Measurements from ENCODE around the gene PDZD4. TPM values are rescaled to one million over a fixed set of nuclear protein-coding genes. Genes with fewer than 3 reads are reported as not detected.

PDZD4 gene
- total and polyA plus RNA-seq, 2 of the 4 experiments (the other 2 are of a cell fraction), result under 0.01 to 0.38 TPM

GRCh38 chrX:153845195-153845594, 14.9 kb upstream of the PDZD4 start:
- Histone ChIP-seq H3K14ac (replicated peaks; ENCODE audit: low read depth, low read length) (no peak overlapping the region), H2BK15ac (ENCODE audit: low read depth, low read length) (no peak overlapping the region), H3K4me2 (ENCODE audit: low read depth, low read length) (no peak overlapping the region), H2AK5ac (ENCODE audit: low read depth, low read length) (no peak overlapping the region), H2AFZ (replicated peaks; ENCODE audit: low read length, poor library complexity) (no peak overlapping the region), H3K4me3 (ENCODE audit: insufficient read depth, low read depth, low read length) (no peak overlapping the region), H4K5ac (ENCODE audit: low read depth, low read length) (no peak overlapping the region), H4K8ac (ENCODE audit: low read depth in 2 of 2, low read length in 2 of 2) (no peak overlapping the region), H2AK9ac (replicated peaks; ENCODE audit: low read depth, low read length, poor library complexity) (no peak overlapping the region), H4K91ac (ENCODE audit: insufficient read depth, low read depth, low read length) (no peak overlapping the region), H3K36me3 (ENCODE audit: control insufficient read depth, insufficient read depth, low read length) (no peaks in the 10 kb centered on the region), H3K4me1 (ENCODE audit: control insufficient read depth, insufficient read depth, low read length) (no peaks in the 10 kb centered on the region), H3K27ac (ENCODE audit: insufficient read depth, low read length) (no peak overlapping the region), H2BK5ac (ENCODE audit: low read depth, low read length, poor library complexity, severe bottlenecking) (no peak overlapping the region), H2BK20ac (ENCODE audit: low read depth, low read length) (no peak overlapping the region), H4K20me1 (ENCODE audit: insufficient read depth, low read length) (no peaks in the 10 kb centered on the region), H3K18ac (ENCODE audit: low read depth, low read length) (no peak overlapping the region), H3K9ac (ENCODE audit: low read depth, low read length) (no peak overlapping the region), H3K4ac (ENCODE audit: low read depth, low read length) (no peak overlapping the region), H3K79me1 (ENCODE audit: low read depth in 1 of 2, low read length in 2 of 2) (no peaks in the 10 kb centered on the region), H3K56ac (ENCODE audit: extremely low read depth, insufficient read depth, low read length) (no peak overlapping the region), H3K23ac (ENCODE audit: low read depth, low read length) (no peak overlapping the region), H2BK120ac (ENCODE audit: low read depth, low read length) (no peak overlapping the region), H3K9me1 (ENCODE audit: insufficient read depth, low read length) (no peaks in the 10 kb centered on the region), H3K27me3 (ENCODE audit: control insufficient read depth, insufficient read depth, low read length) (peaks cover 22% of the 10 kb centered on the region), H3K9me3 (ENCODE audit: control insufficient read depth, insufficient read depth, low read length) (peaks cover 4% of the 10 kb centered on the region)
- in situ Hi-C loops (cut with MboI; ENCODE audit: low sequenced_read_pairs), result no loop called here
- TF ChIP-seq SMC3 (IDR thresholded peaks at IDR 0.05; ENCODE audit: low read depth, low read length), result no peak
- TF ChIP-seq FOS (IDR thresholded peaks at IDR 0.05; ENCODE audit: low read depth, low read length), result no peak
- TF ChIP-seq CHD1 (IDR thresholded peaks at IDR 0.05; ENCODE audit: low read depth, low read length), result no peak
- no peak for TF ChIP-seq MAZ (IDR thresholded peaks at IDR 0.05; ENCODE audit: borderline replicate concordance, low read depth, low read length)
- TF ChIP-seq CEBPB (IDR thresholded peaks at IDR 0.05; ENCODE audit: low read depth, low read length), result no peak
- TF ChIP-seq BHLHE40 (IDR thresholded peaks at IDR 0.05; ENCODE audit: low read depth, low read length), result no peak
- TF ChIP-seq ELK1 (IDR thresholded peaks at IDR 0.05; ENCODE audit: borderline replicate concordance, low read depth, low read length), result no peak
- no peak for TF ChIP-seq RFX5 (IDR thresholded peaks at IDR 0.05; ENCODE audit: low read depth, low read length)
- TF ChIP-seq MAFK (IDR thresholded peaks at IDR 0.05; ENCODE audit: low read depth, low read length), result no peak
- TF ChIP-seq RAD21 (IDR thresholded peaks at IDR 0.05; ENCODE audit: low read length), result no peak
- TF ChIP-seq CTCF (conservative IDR thresholded peaks at IDR 0.05; ENCODE audit: low read depth, low read length), result no peak
- no peak for TF ChIP-seq RCOR1 (IDR thresholded peaks at IDR 0.05; ENCODE audit: insufficient replicate concordance, low read length)
- no peak for TF ChIP-seq NFE2L2 (IDR thresholded peaks at IDR 0.05; ENCODE audit: low read depth, low read length)
- no peak for TF ChIP-seq MXI1 (IDR thresholded peaks at IDR 0.05; ENCODE audit: borderline replicate concordance, low read depth, low read length)
- no peak for TF ChIP-seq USF2 (IDR thresholded peaks at IDR 0.05; ENCODE audit: low read depth, low read length)
- no peak for TF ChIP-seq POLR2A (IDR thresholded peaks at IDR 0.05; ENCODE audit: low read depth, low read length)
- no peak for DNase-seq
- dilution Hi-C loops (cut with HindIII; ENCODE audit: low sequenced_read_pairs, unreplicated experiment), result no loop called here
- ATAC-seq (ENCODE audit: low read depth), result no peak
- no TSS peak for BruUV-seq (replicated peaks)
- WGBS, 2 experiments (ENCODE audit: extremely low coverage in 2 of 2, insufficient read length in 1 of 2), result 40% methylated on average over 1 of the region's 6 CpGs; no CpG with 5 or more reads in 1 of the 2 experiments
- intact Hi-C loops (cut with micrococcal nuclease), result no loop called here
- ChIA-PET POLR2A (ENCODE audit: unreplicated experiment) (no interaction called here), CTCF (no interaction called here)

Measured in IMR-90 (cell line).